ENCODE measurements around the gene ZIC2. TPM values are rescaled to one million over a fixed set of nuclear protein-coding genes. Genes with fewer than 3 reads are reported as not detected.

The ZIC2 gene
- total RNA-seq, 1 donor from 2014 or later: not detected

GRCh38 chr13:99978799-99979452, 2.7 kb upstream of the ZIC2 start:
- Mint-ChIP-seq H3K36me3 (ENCODE audit: insufficient read depth) (no peaks in the 10 kb centered on the region), H3K4me1 (ENCODE audit: low read depth) (no peaks in the 10 kb centered on the region), H3K4me3 (ENCODE audit: low read depth) (no peak overlapping the region), H3K27me3 (peaks cover 73% of the 10 kb centered on the region), H3K27ac (no peak overlapping the region), H3K9me3 (ENCODE audit: low read depth) (no peaks in the 10 kb centered on the region)
- TF ChIP-seq CTCF (IDR thresholded peaks at IDR 0.05; ENCODE audit: unreplicated experiment): no peak
- DNase-seq (ENCODE audit: low spot score, unreplicated experiment): peak; percentile 9

GRCh38 chr13:99979453-99980200, 2.0 kb upstream of the ZIC2 start:
- TF ChIP-seq CTCF (IDR thresholded peaks at IDR 0.05; ENCODE audit: unreplicated experiment): no peak
- Mint-ChIP-seq H3K27me3 (peaks cover 73% of the 10 kb centered on the region), H3K9me3 (ENCODE audit: low read depth) (no peaks in the 10 kb centered on the region), H3K4me3 (ENCODE audit: low read depth) (no peak overlapping the region), H3K36me3 (ENCODE audit: insufficient read depth) (no peaks in the 10 kb centered on the region), H3K27ac (no peak overlapping the region), H3K4me1 (ENCODE audit: low read depth) (peaks cover 1% of the 10 kb centered on the region)
- peak; percentile 21 for DNase-seq (ENCODE audit: low spot score, unreplicated experiment)

- peaks cover 70% of the 10 kb centered on the region for H3K27me3 Mint-ChIP-seq
- peak overlapping the region; percentile 31 for H3K4me3 Mint-ChIP-seq (ENCODE audit: low read depth)
- H3K9me3 Mint-ChIP-seq (ENCODE audit: low read depth): no peaks in the 10 kb centered on the region
- no peak overlapping the region for H3K27ac Mint-ChIP-seq
- peaks cover 1% of the 10 kb centered on the region for H3K4me1 Mint-ChIP-seq (ENCODE audit: low read depth)
- TF ChIP-seq CTCF (IDR thresholded peaks at IDR 0.05; ENCODE audit: unreplicated experiment): peak; percentile 14
- H3K36me3 Mint-ChIP-seq (ENCODE audit: insufficient read depth): no peaks in the 10 kb centered on the region
- DNase-seq (ENCODE audit: low spot score, unreplicated experiment): peak; percentile 45
Measured at GRCh38 chr13:99980201-99980823, 1.3 kb upstream of the ZIC2 start.

GRCh38 chr13:99980824-99981734, 505 bp upstream of the ZIC2 start:
- Mint-ChIP-seq H3K9me3 (ENCODE audit: low read depth) (no peaks in the 10 kb centered on the region), H3K36me3 (ENCODE audit: insufficient read depth) (no peaks in the 10 kb centered on the region), H3K27me3 (peaks cover 68% of the 10 kb centered on the region), H3K4me1 (ENCODE audit: low read depth) (peaks cover 1% of the 10 kb centered on the region), H3K27ac (no peak overlapping the region), H3K4me3 (ENCODE audit: low read depth) (peak overlapping the region; percentile 48)
- TF ChIP-seq CTCF (IDR thresholded peaks at IDR 0.05; ENCODE audit: unreplicated experiment): no peak
- DNase-seq (ENCODE audit: low spot score, unreplicated experiment): no peak

Data from progenitor cell of endocrine pancreas (in vitro differentiated cells).